Erythroblast (primary cell): ENCODE results near the gene UQCRC1.

ENCODE experiments used
- GATA1 ChIP-seq: IDR thresholded peaks from 2 replicates; pipeline ENCODE4 v1.6.1; 2011; ENCODE audit warnings: low read depth, mild to moderate bottlenecking, control low read depth, low read length, moderate library complexity
- POLR2A ChIP-seq: IDR thresholded peaks from 2 replicates; pipeline ENCODE4 v1.6.1; 2011; ENCODE audit warnings: mild to moderate bottlenecking, low read length

- TF ChIP-seq POLR2A (no peak), GATA1 (no peak)
These were observed 24.3 kb upstream of the UQCRC1 start for GRCh38 chr3:48633743-48634142.
